Esophagus squamous epithelium (tissue), 4 donors: ENCODE results near the gene TNFSF10.

ENCODE experiments used
- CTCF ChIP-seq, 6 experiments: fragments of 450-650 bp in 4 of 6; fragments of 200-600 bp in 2 of 6; sonication (generic) in 2 of 6; IDR thresholded peaks; one replicate each; pipeline ENCODE4 v1.5.1; 2016 to 2019; ENCODE audit warnings: antibody characterized with exemption in 6 of 6, mild to moderate bottlenecking in 4 of 6, moderate library complexity in 4 of 6
- POLR2A ChIP-seq, 4 donors: fragments of 450-650 bp; IDR thresholded peaks; one replicate each; pipeline ENCODE4 v1.6.1; 2017; ENCODE audit warnings: antibody characterized with exemption in 4 of 4, mild to moderate bottlenecking in 4 of 4, moderate library complexity in 3 of 4

GRCh38 chr3:172516318-172517214 is 6.7 kb downstream of the TNFSF10 start:
- no peak for TF ChIP-seq CTCF (IDR thresholded peaks at IDR 0.05)
- TF ChIP-seq POLR2A (IDR thresholded peaks at IDR 0.05), result no peak
